HEK293T (cell line): ENCODE results near the gene KLC3.

Source experiments
- ARNT ChIP-seq: fragments of 450-650 bp; IDR thresholded peaks from 2 replicates; pipeline ENCODE4 v1.6.1; 2017; ENCODE audit warnings: mild to moderate bottlenecking
- BHLHE40 ChIP-seq: fragments of 450-650 bp; IDR thresholded peaks from 2 replicates; pipeline ENCODE4 v1.6.1; 2016; ENCODE audit warnings: mild to moderate bottlenecking, moderate library complexity, borderline replicate concordance
- CTBP1 ChIP-seq: fragments of 450-650 bp; IDR thresholded peaks from 2 replicates; pipeline ENCODE4 v1.6.1; 2016; ENCODE audit warnings: borderline replicate concordance
- ELF4 ChIP-seq: fragments of 450-650 bp; IDR thresholded peaks from 2 replicates; pipeline ENCODE4 v1.6.1; 2017; ENCODE audit warnings: antibody characterized with exemption
- FOXA1 ChIP-seq: fragments of 450-650 bp; IDR thresholded peaks from 2 replicates; pipeline ENCODE4 v1.6.1; 2016; ENCODE audit warnings: mild to moderate bottlenecking
- FOXM1 ChIP-seq: fragments of 450-650 bp; IDR thresholded peaks from 2 replicates; pipeline ENCODE4 v1.6.1; 2017; ENCODE audit warnings: mild to moderate bottlenecking, borderline replicate concordance
- LEF1 ChIP-seq: fragments of 450-650 bp; IDR thresholded peaks from 2 replicates; pipeline ENCODE4 v1.6.1; 2017; ENCODE audit warnings: mild to moderate bottlenecking, borderline replicate concordance
- SP1 ChIP-seq: fragments of 450-650 bp; IDR thresholded peaks from 2 replicates; pipeline ENCODE4 v1.6.1; 2017
- SUZ12 ChIP-seq: fragments of 450-650 bp; IDR thresholded peaks from 2 replicates; pipeline ENCODE4 v1.6.1; 2016; ENCODE audit warnings: mild to moderate bottlenecking
- TARDBP ChIP-seq: fragments of 450-650 bp; IDR thresholded peaks from 2 replicates; pipeline ENCODE4 v1.6.1; 2016
- ZNF384 ChIP-seq: fragments of 450-650 bp; IDR thresholded peaks from 2 replicates; pipeline ENCODE4 v1.6.1; 2016
- TF ChIP-seq, protein P1 (sequence below): fragments of 450-650 bp; IDR thresholded peaks from 2 replicates; pipeline ENCODE4 v1.6.1; 2016

- TF ChIP-seq ELF4, result no peak
- TF ChIP-seq TARDBP, result no peak
- no peak for TF ChIP-seq FOXM1
- TF ChIP-seq SP1, result no peak
- TF ChIP-seq ARNT, result no peak
- 0 out of 2 replicates have a peak, but pooled peaks have one; percentile 30 for TF ChIP-seq ZNF384
- TF ChIP-seq SUZ12, result no peak
- peak; percentile 47 for TF ChIP-seq CTBP1
- TF ChIP-seq, protein P1, sequence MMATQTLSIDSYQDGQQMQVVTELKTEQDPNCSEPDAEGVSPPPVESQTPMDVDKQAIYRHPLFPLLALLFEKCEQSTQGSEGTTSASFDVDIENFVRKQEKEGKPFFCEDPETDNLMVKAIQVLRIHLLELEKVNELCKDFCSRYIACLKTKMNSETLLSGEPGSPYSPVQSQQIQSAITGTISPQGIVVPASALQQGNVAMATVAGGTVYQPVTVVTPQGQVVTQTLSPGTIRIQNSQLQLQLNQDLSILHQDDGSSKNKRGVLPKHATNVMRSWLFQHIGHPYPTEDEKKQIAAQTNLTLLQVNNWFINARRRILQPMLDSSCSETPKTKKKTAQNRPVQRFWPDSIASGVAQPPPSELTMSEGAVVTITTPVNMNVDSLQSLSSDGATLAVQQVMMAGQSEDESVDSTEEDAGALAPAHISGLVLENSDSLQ, result no peak
- no peak for TF ChIP-seq BHLHE40
- TF ChIP-seq LEF1, result no peak
- no peak for TF ChIP-seq FOXA1
Measured at GRCh38 chr19:45333609-45334303, 6.8 kb upstream of the KLC3 start.
